ENCODE results near the gene UBE2D2.

The UBE2D2 gene

DNA sequence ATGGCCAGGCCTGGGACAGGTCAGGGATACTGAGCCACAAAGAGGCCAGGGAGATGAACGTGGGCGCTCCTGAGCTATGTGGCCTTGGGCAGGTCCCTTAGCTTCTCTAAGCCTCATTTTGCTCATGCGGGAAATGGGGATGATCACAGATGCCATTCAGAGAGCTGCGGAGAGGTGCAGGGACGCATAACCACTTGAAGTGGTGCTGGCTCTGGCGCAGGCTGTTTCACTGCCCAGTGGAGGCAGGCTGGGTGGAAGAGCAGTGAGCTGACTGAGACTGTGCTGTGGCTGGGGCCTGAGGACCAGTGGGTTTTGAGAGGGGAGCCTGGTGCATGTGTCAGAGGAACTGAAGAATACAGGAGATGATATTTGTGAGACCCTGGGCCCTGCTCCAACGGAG is 105.4 kb downstream of the UBE2D2 start:
- H3K27me3 ChIP-seq (ENCODE audit: low read depth, low read length), result no peaks in the 10 kb centered on the region
- peaks cover 49 to 60% of the 10 kb centered on the region in 2 donors for H3K4me1 ChIP-seq (ENCODE audit: control insufficient read depth in 1 of 2, insufficient read depth in 2 of 2, low read length in 2 of 2)
- no peaks in the 10 kb centered on the region for H3K36me3 ChIP-seq (ENCODE audit: control insufficient read depth in 1 of 2, insufficient read depth in 2 of 2, low read length in 2 of 2)
- H3K9me3 ChIP-seq (ENCODE audit: control insufficient read depth in 1 of 2, low read length in 2 of 2), result no peaks in the 10 kb centered on the region
- no peak overlapping the region for H3K27ac ChIP-seq (ENCODE audit: low read length)
- H3K4me3 ChIP-seq (ENCODE audit: low read depth in 1 of 2, low read length in 2 of 2), result no peak overlapping the region

DNA sequence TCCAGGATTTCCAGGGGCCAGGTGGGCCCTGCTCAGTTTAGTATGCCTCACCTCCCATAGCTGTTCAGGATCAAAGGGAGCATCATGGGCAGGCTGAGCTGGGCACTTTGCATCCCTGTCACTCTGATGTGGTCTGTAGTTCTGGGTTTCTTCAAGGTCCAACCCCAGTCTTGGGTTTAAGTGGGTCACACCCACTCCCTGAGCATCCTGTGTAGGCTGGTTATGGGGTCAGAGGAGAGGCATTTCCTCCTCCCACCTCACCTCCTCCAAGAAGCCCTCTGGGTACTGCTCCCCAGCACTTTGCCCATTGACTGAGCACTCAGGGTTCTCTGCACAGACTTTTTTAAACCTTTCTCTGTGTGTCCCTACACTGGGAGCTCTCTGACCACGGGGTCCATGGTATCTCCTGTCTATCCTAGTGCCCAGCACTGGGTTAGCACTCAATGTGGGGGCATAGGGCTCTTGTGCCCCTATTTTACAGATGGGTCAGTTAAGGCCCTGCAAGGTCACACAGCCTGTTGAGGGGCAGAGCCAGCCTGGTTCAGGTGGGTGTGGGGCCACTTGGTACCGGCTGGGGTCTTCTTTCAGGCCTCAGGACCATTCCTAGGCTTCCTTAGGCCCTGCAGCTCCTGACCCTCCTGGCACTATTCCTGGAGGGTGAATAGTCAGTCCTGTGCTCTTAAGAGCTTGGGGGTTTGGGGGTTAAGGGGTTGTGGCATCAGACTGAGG is 106.0 kb downstream of the UBE2D2 start:
- Histone ChIP-seq H3K9me3 (ENCODE audit: control insufficient read depth in 1 of 2, low read length in 2 of 2) (no peaks in the 10 kb centered on the region), H3K4me1 (ENCODE audit: control insufficient read depth in 1 of 2, insufficient read depth in 2 of 2, low read length in 2 of 2) (peaks cover 45 to 59% of the 10 kb centered on the region in 2 donors), H3K27me3 (ENCODE audit: low read depth, low read length) (no peaks in the 10 kb centered on the region), H3K4me3 (ENCODE audit: low read depth in 1 of 2, low read length in 2 of 2) (peak overlapping the region in 1 of 2 donors; percentile 61), H3K36me3 (ENCODE audit: control insufficient read depth in 1 of 2, insufficient read depth in 2 of 2, low read length in 2 of 2) (no peaks in the 10 kb centered on the region), H3K27ac (ENCODE audit: low read length) (peak overlapping the region; percentile 74)

DNA sequence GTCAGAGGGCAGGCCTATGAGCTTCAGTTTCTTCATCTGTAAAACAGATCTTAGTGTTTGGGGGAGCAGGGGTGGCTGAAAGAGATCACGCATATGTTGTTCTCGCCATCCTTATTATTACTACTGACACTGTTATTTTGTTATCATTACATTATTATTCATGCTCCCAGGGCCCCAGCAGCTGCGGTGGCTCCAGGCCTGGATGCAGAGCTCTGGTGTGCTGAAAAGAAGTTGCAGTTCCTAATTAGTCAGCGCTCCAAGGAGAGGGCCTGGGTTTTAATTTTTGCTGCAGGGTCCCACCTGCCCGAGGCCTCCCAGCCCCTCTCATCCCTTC is 106.6 kb downstream of the UBE2D2 start:
- Histone ChIP-seq H3K27me3 (ENCODE audit: low read depth, low read length) (no peaks in the 10 kb centered on the region), H3K9me3 (ENCODE audit: control insufficient read depth in 1 of 2, low read length in 2 of 2) (no peaks in the 10 kb centered on the region), H3K27ac (ENCODE audit: low read length) (peak overlapping the region; percentile 74), H3K4me1 (ENCODE audit: control insufficient read depth in 1 of 2, insufficient read depth in 2 of 2, low read length in 2 of 2) (peaks cover 45 to 59% of the 10 kb centered on the region in 2 donors), H3K36me3 (ENCODE audit: control insufficient read depth in 1 of 2, insufficient read depth in 2 of 2, low read length in 2 of 2) (no peaks in the 10 kb centered on the region), H3K4me3 (ENCODE audit: low read depth in 1 of 2, low read length in 2 of 2) (peak overlapping the region; percentile 48 to 61)

DNA sequence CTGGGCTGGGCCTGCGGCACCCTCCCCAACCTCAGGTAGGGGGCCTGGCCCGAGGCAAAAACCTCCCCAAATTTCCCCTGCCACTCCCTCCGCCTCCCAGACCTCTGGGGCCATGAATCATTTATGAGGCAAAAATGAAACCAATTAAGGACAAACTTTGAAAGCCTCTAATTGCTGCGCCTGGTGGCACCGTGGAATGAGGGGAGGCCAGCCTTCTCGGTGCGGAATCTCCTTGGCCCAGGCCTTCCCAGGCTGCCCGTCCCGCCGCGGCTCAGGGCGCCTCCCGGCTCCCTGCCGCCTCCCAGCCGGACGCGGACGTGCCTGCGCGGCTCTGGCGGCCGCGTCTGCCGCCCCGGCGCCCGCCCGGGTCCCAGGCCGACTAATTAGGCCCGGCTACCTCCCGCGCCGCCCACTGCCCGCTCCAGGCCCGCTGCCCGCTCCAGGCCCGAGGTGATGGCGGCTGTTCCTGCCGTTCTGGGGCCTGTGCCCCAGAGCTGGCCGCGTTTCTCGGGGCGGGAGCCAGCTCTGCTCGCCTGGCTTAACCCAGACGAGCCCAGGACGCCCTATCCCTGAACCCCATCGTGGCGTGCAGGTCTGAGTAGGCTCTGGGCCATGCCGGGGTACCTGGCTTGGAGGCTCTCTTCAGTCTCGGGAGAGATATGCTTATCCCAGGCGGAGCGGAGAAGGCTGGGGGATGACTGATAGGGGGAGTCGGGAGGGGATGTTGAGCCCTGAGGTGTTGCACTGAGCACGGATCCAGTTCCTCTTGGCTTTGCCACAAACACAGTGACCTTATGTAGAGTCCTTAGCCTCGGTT is 107.1 kb downstream of the UBE2D2 start:
- Histone ChIP-seq H3K36me3 (ENCODE audit: control insufficient read depth in 1 of 2, insufficient read depth in 2 of 2, low read length in 2 of 2) (no peaks in the 10 kb centered on the region), H3K4me1 (ENCODE audit: control insufficient read depth in 1 of 2, insufficient read depth in 2 of 2, low read length in 2 of 2) (peaks cover 45 to 59% of the 10 kb centered on the region in 2 donors), H3K4me3 (ENCODE audit: low read depth in 1 of 2, low read length in 2 of 2) (peak overlapping the region; percentile 48 to 61), H3K27ac (ENCODE audit: low read length) (peak overlapping the region; percentile 74), H3K9me3 (ENCODE audit: control insufficient read depth in 1 of 2, low read length in 2 of 2) (no peaks in the 10 kb centered on the region), H3K27me3 (ENCODE audit: low read depth, low read length) (no peaks in the 10 kb centered on the region)

DNA sequence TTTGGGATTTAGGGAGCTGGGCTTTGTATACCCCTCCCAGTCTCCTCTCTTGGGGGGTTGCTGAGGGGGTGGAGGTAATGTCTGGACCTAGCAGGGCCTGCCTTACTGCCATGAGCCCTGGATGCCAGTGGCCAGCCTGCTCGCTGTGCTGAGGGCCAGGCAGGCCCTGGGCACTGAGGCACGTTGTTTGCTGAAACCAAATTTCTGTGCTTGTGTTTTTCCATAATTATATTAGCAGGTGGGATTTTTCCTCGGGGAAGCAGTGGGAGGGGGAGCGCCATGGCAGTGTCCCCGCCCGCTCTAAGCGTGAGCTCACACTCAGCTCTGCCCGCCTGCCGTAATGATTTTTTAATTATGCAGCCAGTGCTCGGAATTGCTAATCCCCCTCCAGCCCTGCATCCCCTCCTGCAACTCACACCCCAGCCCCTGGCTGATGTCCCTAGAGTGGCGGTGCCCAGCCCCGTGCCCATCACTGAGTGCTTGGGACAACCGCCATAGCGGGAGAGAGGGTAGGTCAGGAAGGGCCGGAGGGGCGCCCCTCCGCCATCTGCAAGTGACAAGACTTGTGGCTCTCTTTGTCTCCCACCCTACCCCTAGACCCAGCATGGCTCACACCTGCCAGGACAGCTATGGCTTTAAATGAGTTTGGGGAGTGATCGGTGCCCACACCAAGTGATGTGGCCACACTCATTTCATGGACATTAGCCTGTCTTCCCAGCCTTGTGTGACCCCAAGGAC is 108.0 kb downstream of the UBE2D2 start:
- no peaks in the 10 kb centered on the region for H3K9me3 ChIP-seq (ENCODE audit: control insufficient read depth in 1 of 2, low read length in 2 of 2)
- peak overlapping the region; percentile 74 for H3K27ac ChIP-seq (ENCODE audit: low read length)
- H3K36me3 ChIP-seq (ENCODE audit: control insufficient read depth in 1 of 2, insufficient read depth in 2 of 2, low read length in 2 of 2), result no peaks in the 10 kb centered on the region
- H3K27me3 ChIP-seq (ENCODE audit: low read depth, low read length), result no peaks in the 10 kb centered on the region
- peak overlapping the region; percentile 48 to 61 for H3K4me3 ChIP-seq (ENCODE audit: low read depth in 1 of 2, low read length in 2 of 2)
- peaks cover 42 to 61% of the 10 kb centered on the region in 2 donors for H3K4me1 ChIP-seq (ENCODE audit: control insufficient read depth in 1 of 2, insufficient read depth in 2 of 2, low read length in 2 of 2)

DNA sequence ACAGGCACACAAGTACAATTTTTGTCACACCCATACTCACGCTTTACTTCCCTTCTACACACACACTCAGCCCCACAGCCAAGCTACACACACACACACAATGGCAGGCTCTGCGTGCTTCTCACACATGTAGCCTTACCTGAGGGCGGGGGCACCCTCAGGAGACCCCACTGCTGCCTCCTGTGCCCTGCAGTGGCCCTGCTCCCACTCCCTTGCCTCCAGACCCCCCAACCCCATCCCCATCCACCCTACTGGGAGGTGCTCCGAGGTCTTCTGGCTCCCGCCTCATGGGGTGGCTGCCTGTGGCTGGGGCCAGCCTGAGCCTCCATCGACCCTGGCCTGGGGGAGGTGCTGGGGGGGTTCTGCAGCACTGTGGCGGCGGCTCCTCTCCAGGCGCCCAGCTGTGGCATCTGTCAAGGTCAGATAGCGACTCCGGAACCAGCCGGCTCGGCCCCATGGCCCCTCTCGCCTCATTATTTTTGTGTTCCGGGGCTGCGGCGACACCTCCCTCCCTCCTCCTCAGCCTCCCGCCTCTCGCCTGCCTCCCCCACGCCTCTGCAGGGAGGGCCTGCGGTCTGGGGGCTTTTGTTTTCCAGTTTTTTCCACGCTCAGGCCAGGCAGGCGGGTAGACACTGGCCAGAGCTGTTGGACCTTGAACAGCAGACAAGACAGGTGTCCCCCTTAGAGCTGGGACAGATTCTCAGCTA is 108.7 kb downstream of the UBE2D2 start:
- Histone ChIP-seq H3K4me3 (ENCODE audit: low read depth in 1 of 2, low read length in 2 of 2) (peak overlapping the region in 1 of 2 donors; percentile 13), H3K36me3 (ENCODE audit: control insufficient read depth in 1 of 2, insufficient read depth in 2 of 2, low read length in 2 of 2) (no peaks in the 10 kb centered on the region), H3K9me3 (ENCODE audit: control insufficient read depth in 1 of 2, low read length in 2 of 2) (no peaks in the 10 kb centered on the region), H3K27ac (ENCODE audit: low read length) (peak overlapping the region; percentile 56), H3K27me3 (ENCODE audit: low read depth, low read length) (no peaks in the 10 kb centered on the region), H3K4me1 (ENCODE audit: control insufficient read depth in 1 of 2, insufficient read depth in 2 of 2, low read length in 2 of 2) (peaks cover 42 to 66% of the 10 kb centered on the region in 2 donors)

DNA sequence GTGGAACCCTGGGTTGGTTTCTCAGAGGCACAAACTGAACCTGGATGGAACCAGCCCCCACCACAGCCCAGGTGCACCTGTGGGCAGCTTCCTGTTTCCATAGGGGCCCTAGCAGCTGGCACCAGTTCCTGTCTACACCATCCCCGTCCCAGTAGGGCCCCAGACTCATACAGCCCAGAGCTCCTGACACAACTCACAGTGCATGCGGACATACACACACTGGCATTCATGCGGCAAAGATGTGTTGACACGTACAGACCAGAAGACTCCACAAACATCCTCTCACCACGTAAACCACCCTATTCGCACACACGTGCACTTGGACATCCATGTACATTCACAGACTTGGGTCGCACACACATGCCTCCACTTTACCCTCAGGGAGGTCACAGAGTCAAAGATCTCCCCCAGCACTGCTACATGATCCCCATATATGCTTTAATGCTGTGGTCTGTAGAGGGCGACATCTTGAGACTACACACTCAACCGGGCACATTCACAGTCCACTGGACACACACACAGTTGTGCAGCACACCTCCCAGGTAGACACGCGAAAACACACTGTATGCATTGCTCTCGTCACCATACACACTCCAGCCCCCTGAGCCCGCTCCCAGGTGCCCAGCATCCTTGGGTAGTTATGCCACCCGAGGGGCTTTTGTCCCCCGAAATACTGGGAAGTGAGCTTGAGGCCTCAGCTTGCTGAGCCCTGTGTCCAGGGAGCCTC is 109.4 kb downstream of the UBE2D2 start:
- Histone ChIP-seq H3K4me3 (ENCODE audit: low read depth in 1 of 2, low read length in 2 of 2) (no peak overlapping the region), H3K9me3 (ENCODE audit: control insufficient read depth in 1 of 2, low read length in 2 of 2) (no peaks in the 10 kb centered on the region), H3K27ac (ENCODE audit: low read length) (peak overlapping the region; percentile 56), H3K36me3 (ENCODE audit: control insufficient read depth in 1 of 2, insufficient read depth in 2 of 2, low read length in 2 of 2) (no peaks in the 10 kb centered on the region), H3K27me3 (ENCODE audit: low read depth, low read length) (no peaks in the 10 kb centered on the region), H3K4me1 (ENCODE audit: control insufficient read depth in 1 of 2, insufficient read depth in 2 of 2, low read length in 2 of 2) (peaks cover 39 to 69% of the 10 kb centered on the region in 2 donors)

DNA sequence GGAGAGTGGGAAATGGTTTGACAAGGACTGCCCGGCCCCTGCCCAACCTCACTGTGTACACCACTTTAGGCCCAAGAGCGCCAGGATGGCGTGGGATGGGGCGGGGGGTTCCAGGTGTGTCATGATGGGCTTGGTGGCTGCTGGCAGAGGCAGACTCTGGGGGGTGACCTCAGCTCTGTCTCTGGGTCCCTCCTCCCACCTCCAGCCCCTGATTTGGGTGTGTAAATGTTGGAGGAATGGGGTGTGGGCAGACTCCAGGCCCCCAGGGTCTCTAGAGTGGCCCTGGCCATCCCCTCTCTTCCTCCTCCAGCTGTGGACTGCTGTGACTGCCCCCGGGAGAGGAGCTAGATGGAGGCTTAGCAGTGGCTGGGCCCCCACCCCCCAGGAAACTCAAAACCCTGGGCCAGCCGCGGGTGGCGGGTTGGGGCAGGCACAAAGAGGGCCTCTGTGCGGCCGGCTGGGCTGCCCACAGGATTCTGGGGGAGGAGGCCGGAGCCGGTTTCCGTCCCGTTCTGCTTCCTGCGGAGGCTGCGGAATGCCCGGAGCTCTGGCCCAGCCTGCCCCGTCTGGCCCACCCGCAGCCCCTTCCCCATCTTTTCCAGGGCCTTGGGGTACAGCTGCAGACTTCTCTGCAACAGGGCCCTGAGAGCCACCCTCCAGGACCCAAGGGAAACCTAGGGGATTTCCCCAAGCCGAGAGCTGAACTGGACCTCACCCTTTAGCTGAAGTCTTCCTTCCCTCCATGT is 110.1 kb downstream of the UBE2D2 start:
- H3K36me3 ChIP-seq (ENCODE audit: control insufficient read depth in 1 of 2, insufficient read depth in 2 of 2, low read length in 2 of 2), result no peaks in the 10 kb centered on the region
- H3K9me3 ChIP-seq (ENCODE audit: control insufficient read depth in 1 of 2, low read length in 2 of 2), result no peaks in the 10 kb centered on the region
- peaks cover 32 to 66% of the 10 kb centered on the region in 2 donors for H3K4me1 ChIP-seq (ENCODE audit: control insufficient read depth in 1 of 2, insufficient read depth in 2 of 2, low read length in 2 of 2)
- no peak overlapping the region for H3K27ac ChIP-seq (ENCODE audit: low read length)
- H3K27me3 ChIP-seq (ENCODE audit: low read depth, low read length), result no peaks in the 10 kb centered on the region
- H3K4me3 ChIP-seq (ENCODE audit: low read depth in 1 of 2, low read length in 2 of 2), result no peak overlapping the region

DNA sequence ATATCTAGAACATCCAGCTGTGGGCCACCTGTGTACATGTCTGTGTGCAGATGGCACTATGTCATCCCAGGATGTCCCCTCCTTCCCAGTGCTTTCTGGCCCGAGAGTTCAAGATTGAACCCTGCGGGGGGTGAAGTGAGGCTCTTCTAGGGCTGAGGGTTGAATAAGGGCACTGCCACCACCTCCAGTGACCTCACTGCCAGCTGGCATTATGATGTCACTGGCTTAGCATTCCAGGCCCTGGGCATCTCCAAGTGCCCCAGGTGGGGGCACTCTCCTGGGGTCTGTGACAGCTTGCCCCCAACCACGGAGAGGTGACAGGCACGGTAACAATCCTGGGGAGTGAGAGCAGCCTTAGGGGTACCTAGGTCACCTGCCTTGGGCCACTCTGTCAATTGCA is 114.1 kb downstream of the UBE2D2 start:
- Histone ChIP-seq H3K4me1 (ENCODE audit: control insufficient read depth in 1 of 2, insufficient read depth in 2 of 2, low read length in 2 of 2) (peaks cover 16 to 57% of the 10 kb centered on the region in 2 donors), H3K9me3 (ENCODE audit: control insufficient read depth in 1 of 2, low read length in 2 of 2) (no peaks in the 10 kb centered on the region), H3K27ac (ENCODE audit: low read length) (no peak overlapping the region), H3K4me3 (ENCODE audit: low read depth in 1 of 2, low read length in 2 of 2) (no peak overlapping the region), H3K36me3 (ENCODE audit: control insufficient read depth in 1 of 2, insufficient read depth in 2 of 2, low read length in 2 of 2) (no peaks in the 10 kb centered on the region), H3K27me3 (ENCODE audit: low read depth, low read length) (no peaks in the 10 kb centered on the region)

DNA sequence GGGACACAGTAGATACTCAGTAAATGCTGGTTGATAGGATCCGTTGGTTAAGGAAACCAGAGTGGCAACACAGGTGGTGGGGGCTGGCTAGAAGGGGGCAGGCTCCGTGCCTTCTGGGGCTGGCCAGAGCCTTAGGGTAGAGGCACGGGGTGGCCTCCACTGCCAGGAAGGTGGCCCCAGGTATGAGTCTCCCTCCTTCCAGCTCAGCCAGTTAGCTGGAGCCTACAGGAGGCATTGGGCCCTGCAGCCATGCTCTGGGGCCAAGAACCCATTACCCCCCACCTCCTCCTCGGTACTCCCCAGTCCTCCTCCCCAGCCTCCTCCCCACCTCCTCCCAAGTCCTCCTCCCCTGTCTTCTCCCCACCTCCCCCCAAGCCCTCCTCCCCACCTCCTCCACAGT is 114.7 kb downstream of the UBE2D2 start:
- peaks cover 12 to 52% of the 10 kb centered on the region in 2 donors for H3K4me1 ChIP-seq (ENCODE audit: control insufficient read depth in 1 of 2, insufficient read depth in 2 of 2, low read length in 2 of 2)
- H3K4me3 ChIP-seq (ENCODE audit: low read depth in 1 of 2, low read length in 2 of 2), result no peak overlapping the region
- peaks cover 0 to 5% of the 10 kb centered on the region in 2 donors for H3K36me3 ChIP-seq (ENCODE audit: control insufficient read depth in 1 of 2, insufficient read depth in 2 of 2, low read length in 2 of 2)
- no peaks in the 10 kb centered on the region for H3K9me3 ChIP-seq (ENCODE audit: control insufficient read depth in 1 of 2, low read length in 2 of 2)
- H3K27ac ChIP-seq (ENCODE audit: low read length), result no peak overlapping the region
- H3K27me3 ChIP-seq (ENCODE audit: low read depth, low read length), result no peaks in the 10 kb centered on the region
